Stomach (tissue), 4 donors: Measurements from ENCODE around the gene CFAP74.

Source experiments
- EP300 ChIP-seq: sonication (generic); formaldehyde crosslinking; IDR thresholded peaks from one replicate; pipeline ENCODE4 v1.6.1; 2017; ENCODE audit warnings: antibody characterized with exemption
- POLR2A ChIP-seq, 4 donors: fragments of 450-650 bp; IDR thresholded peaks; one replicate each; pipeline ENCODE4 v1.6.1; 2016; ENCODE audit warnings: antibody characterized with exemption in 4 of 4, control low read depth in 2 of 4, mild to moderate bottlenecking in 1 of 4, moderate library complexity in 1 of 4
- POLR2AphosphoS5 ChIP-seq, 3 donors: sonication (generic); formaldehyde crosslinking; IDR thresholded peaks; one replicate each; pipeline ENCODE4 v1.6.1; 2016; ENCODE audit warnings: antibody characterized with exemption in 3 of 3
- TF ChIP-seq, protein P1 (sequence below), 7 experiments: fragments of 450-650 bp in 4 of 7; fragments of 200-600 bp in 3 of 7; sonication (generic) in 3 of 7; IDR thresholded peaks; one replicate each; pipeline ENCODE4 v1.5.1; 2016 to 2019; ENCODE audit warnings: antibody characterized with exemption in 7 of 7, control low read depth in 2 of 7, mild to moderate bottlenecking in 1 of 7

DNA sequence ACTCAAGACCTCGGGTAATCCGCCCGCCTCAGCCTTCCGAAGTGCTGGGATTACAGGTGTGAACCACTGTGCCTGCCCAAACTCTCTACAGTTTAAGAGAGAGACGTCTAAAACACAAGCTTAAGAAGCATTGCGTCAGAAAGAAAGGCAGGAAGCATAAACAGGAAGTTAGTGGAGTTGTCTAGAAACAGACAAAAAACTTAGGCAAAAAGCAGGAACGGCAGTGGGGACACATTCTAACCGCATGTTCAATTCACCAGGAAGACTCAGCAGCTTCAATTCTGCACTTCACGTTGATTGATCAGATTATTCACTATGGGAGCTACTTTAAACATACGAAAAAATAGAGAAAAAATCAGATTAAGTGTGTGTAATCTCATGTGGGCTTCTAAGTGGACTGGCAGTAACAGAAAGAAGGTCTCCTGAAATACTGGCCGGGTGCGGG, 7.4 kb downstream of the CFAP74 start:
- TF ChIP-seq, protein P1, sequence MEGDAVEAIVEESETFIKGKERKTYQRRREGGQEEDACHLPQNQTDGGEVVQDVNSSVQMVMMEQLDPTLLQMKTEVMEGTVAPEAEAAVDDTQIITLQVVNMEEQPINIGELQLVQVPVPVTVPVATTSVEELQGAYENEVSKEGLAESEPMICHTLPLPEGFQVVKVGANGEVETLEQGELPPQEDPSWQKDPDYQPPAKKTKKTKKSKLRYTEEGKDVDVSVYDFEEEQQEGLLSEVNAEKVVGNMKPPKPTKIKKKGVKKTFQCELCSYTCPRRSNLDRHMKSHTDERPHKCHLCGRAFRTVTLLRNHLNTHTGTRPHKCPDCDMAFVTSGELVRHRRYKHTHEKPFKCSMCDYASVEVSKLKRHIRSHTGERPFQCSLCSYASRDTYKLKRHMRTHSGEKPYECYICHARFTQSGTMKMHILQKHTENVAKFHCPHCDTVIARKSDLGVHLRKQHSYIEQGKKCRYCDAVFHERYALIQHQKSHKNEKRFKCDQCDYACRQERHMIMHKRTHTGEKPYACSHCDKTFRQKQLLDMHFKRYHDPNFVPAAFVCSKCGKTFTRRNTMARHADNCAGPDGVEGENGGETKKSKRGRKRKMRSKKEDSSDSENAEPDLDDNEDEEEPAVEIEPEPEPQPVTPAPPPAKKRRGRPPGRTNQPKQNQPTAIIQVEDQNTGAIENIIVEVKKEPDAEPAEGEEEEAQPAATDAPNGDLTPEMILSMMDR (IDR thresholded peaks at IDR 0.05) = no peak
- TF ChIP-seq POLR2AphosphoS5 (IDR thresholded peaks at IDR 0.05) = no peak
- no peak for TF ChIP-seq EP300
- no peak for TF ChIP-seq POLR2A (IDR thresholded peaks at IDR 0.05)
